ENCODE data around the gene ROCK2. TPM values are rescaled to one million over a fixed set of nuclear protein-coding genes. Genes with fewer than 3 reads are reported as not detected.

The ROCK2 gene
- polyA plus RNA-seq, 1 donor (not counting 4 experiments of a cell fraction or from before 2014, with no cell fraction given): 12.6 TPM

GRCh38 chr2:11186145-11186544, 158.3 kb downstream of the ROCK2 start:
- Histone ChIP-seq H3K27me3 (ENCODE audit: control insufficient read depth, extremely low read depth, insufficient read depth, low read length) (no peaks in the 10 kb centered on the region), H3K79me2 (ENCODE audit: control insufficient read depth, insufficient read depth, low read length) (no peaks in the 10 kb centered on the region), H3K9ac (ENCODE audit: control insufficient read depth, extremely low read depth, insufficient read depth, low read length) (no peak overlapping the region), H4K20me1 (ENCODE audit: control insufficient read depth, extremely low read depth, insufficient read depth, low read length) (no peaks in the 10 kb centered on the region), H3K9me3 (ENCODE audit: control insufficient read depth, low read depth, low read length) (no peaks in the 10 kb centered on the region), H2AFZ (ENCODE audit: control insufficient read depth, low read length) (no peak overlapping the region), H3K9me1 (ENCODE audit: control insufficient read depth, extremely low read depth, insufficient read depth, low read length) (no peaks in the 10 kb centered on the region), H3K4me1 (ENCODE audit: control insufficient read depth, extremely low read depth, insufficient read depth, low read length) (no peaks in the 10 kb centered on the region), H3K4me2 (ENCODE audit: control insufficient read depth, extremely low read depth, insufficient read depth, low read depth, low read length) (no peak overlapping the region), H3K4me3 (ENCODE audit: control insufficient read depth in 2 of 3, extremely low read depth in 1 of 3, insufficient read depth in 2 of 3, low read depth in 1 of 3, low read length in 3 of 3) (no peak overlapping the region), H3K36me3 (ENCODE audit: control insufficient read depth in 2 of 2, extremely low read depth in 1 of 2, insufficient read depth in 2 of 2, low read length in 2 of 2) (peaks cover 3 to 6% of the 10 kb centered on the region in 2 experiments), H3K27ac (ENCODE audit: control insufficient read depth, insufficient read depth, low read length) (no peak overlapping the region)
- TF ChIP-seq CTCF (optimal IDR thresholded peaks at IDR 0.05 in 1 of 3, IDR thresholded peaks at IDR 0.05 in 1 of 3, conservative IDR thresholded peaks at IDR 0.05 in 1 of 3; ENCODE audit: extremely low read depth in 1 of 3, insufficient read depth in 2 of 3, low read length in 3 of 3): no peak
- TF ChIP-seq EZH2 (IDR thresholded peaks at IDR 0.05; ENCODE audit: low read length): no peak
- DNase-seq (ENCODE audit: low read depth, low spot score) (no peak), FAIRE-seq (no peak)
- dilution Hi-C loops (cut with MboI; ENCODE audit: extremely low pct_ligation_motif_present, low sequenced_read_pairs): no loop called here

GRCh38 chr2:11182951-11183350, 161.5 kb downstream of the ROCK2 start:
- H2AFZ ChIP-seq (ENCODE audit: control insufficient read depth, low read length): no peak overlapping the region
- no peak overlapping the region for H3K4me2 ChIP-seq (ENCODE audit: control insufficient read depth, extremely low read depth, insufficient read depth, low read depth, low read length)
- no peaks in the 10 kb centered on the region for H3K4me1 ChIP-seq (ENCODE audit: control insufficient read depth, extremely low read depth, insufficient read depth, low read length)
- no peaks in the 10 kb centered on the region for H3K27me3 ChIP-seq (ENCODE audit: control insufficient read depth, extremely low read depth, insufficient read depth, low read length)
- FAIRE-seq (no peak), DNase-seq (ENCODE audit: low read depth, low spot score) (no peak)
- dilution Hi-C loops (cut with MboI; ENCODE audit: extremely low pct_ligation_motif_present, low sequenced_read_pairs): no loop called here
- H3K9ac ChIP-seq (ENCODE audit: control insufficient read depth, extremely low read depth, insufficient read depth, low read length): no peak overlapping the region
- TF ChIP-seq CTCF (optimal IDR thresholded peaks at IDR 0.05 in 1 of 3, IDR thresholded peaks at IDR 0.05 in 1 of 3, conservative IDR thresholded peaks at IDR 0.05 in 1 of 3; ENCODE audit: extremely low read depth in 1 of 3, insufficient read depth in 2 of 3, low read length in 3 of 3) (no peak), EZH2 (IDR thresholded peaks at IDR 0.05; ENCODE audit: low read length) (no peak)
- no peaks in the 10 kb centered on the region for H3K9me3 ChIP-seq (ENCODE audit: control insufficient read depth, low read depth, low read length)
- no peak overlapping the region for H3K27ac ChIP-seq (ENCODE audit: control insufficient read depth, insufficient read depth, low read length)
- no peaks in the 10 kb centered on the region for H3K9me1 ChIP-seq (ENCODE audit: control insufficient read depth, extremely low read depth, insufficient read depth, low read length)
- peaks cover 0 to 4% of the 10 kb centered on the region in 2 experiments for H3K36me3 ChIP-seq (ENCODE audit: control insufficient read depth in 2 of 2, extremely low read depth in 1 of 2, insufficient read depth in 2 of 2, low read length in 2 of 2)
- H3K79me2 ChIP-seq (ENCODE audit: control insufficient read depth, insufficient read depth, low read length): no peaks in the 10 kb centered on the region
- no peaks in the 10 kb centered on the region for H4K20me1 ChIP-seq (ENCODE audit: control insufficient read depth, extremely low read depth, insufficient read depth, low read length)
- no peak overlapping the region for H3K4me3 ChIP-seq (ENCODE audit: control insufficient read depth in 2 of 3, extremely low read depth in 1 of 3, insufficient read depth in 2 of 3, low read depth in 1 of 3, low read length in 3 of 3)
